AG09319 (cell line): ENCODE data around the gene HMGCR.
"Not testable (repeated sequence)": the region's sequence is repeated elsewhere in the genome, so short reads cannot be mapped to it uniquely, and the experiment has no call there.

Source experiments
- DNase-seq: peaks from one replicate; pipeline ENCODE4 v3.0.0-alpha.2; 2010; ENCODE audit warnings: low read depth; ENCODE audit errors: extremely low read depth
- CTCF ChIP-seq: IDR thresholded peaks from 2 replicates; pipeline ENCODE4 v1.5.1; 2011; ENCODE audit warnings: low read depth, mild to moderate bottlenecking, inconsistent platforms, low read length, moderate library complexity

HMGCR gene

GRCh38 chr5:75320371-75320770 is 16.6 kb upstream of the HMGCR start:
- DNase-seq = no peak
- no peak for TF ChIP-seq CTCF

GRCh38 chr5:75322066-75322465 is 15.0 kb upstream of the HMGCR start:
- no peak for TF ChIP-seq CTCF
- DNase-seq = no peak

GRCh38 chr5:75324791-75325190 is 12.2 kb upstream of the HMGCR start:
- DNase-seq = no peak
- TF ChIP-seq CTCF = no peak

GRCh38 chr5:75325242-75325641 is 11.8 kb upstream of the HMGCR start:
- no peak for DNase-seq
- no peak for TF ChIP-seq CTCF

- DNase-seq = no peak
- no peak for TF ChIP-seq CTCF
Measured at GRCh38 chr5:75330404-75330803, 6.6 kb upstream of the HMGCR start.

GRCh38 chr5:75331095-75332090 is 5.6 kb upstream of the HMGCR start:
- DNase-seq = no peak
- TF ChIP-seq CTCF = no peak

- not testable (repeated sequence) for DNase-seq
Measured at GRCh38 chr5:75333759-75334158, 3.3 kb upstream of the HMGCR start.

- not testable (repeated sequence) for DNase-seq
Measured at GRCh38 chr5:75334413-75334812, 2.6 kb upstream of the HMGCR start.
